Measurements from ENCODE around the gene VSIG10L2.

DNA sequence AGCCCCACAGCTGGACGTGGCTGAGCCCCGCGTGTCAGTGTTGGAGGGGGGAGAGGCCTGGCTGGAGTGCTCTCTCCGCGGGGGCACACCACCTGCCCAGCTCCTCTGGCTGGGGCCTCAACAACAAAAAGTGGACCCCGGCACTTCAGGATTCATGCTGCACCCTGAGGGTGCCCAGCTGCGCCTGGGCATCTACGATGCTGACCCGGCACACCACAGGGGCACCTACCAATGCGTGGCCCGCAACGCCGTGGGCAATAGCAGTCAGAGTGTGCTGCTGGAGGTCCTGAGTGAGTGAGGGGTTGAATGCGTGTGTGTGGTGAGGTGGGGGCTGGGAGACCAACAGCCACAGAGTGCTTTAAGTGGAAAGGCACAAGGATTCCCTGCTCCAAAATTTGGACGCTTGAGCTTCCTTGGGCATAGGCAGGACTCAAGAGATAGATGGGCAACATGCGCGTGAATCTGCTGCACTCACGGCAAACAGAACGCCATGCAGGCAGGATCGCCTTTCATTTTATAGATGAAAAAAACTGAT is 7.6 kb downstream of the VSIG10L2 start:
- TF ChIP-seq, protein P1, sequence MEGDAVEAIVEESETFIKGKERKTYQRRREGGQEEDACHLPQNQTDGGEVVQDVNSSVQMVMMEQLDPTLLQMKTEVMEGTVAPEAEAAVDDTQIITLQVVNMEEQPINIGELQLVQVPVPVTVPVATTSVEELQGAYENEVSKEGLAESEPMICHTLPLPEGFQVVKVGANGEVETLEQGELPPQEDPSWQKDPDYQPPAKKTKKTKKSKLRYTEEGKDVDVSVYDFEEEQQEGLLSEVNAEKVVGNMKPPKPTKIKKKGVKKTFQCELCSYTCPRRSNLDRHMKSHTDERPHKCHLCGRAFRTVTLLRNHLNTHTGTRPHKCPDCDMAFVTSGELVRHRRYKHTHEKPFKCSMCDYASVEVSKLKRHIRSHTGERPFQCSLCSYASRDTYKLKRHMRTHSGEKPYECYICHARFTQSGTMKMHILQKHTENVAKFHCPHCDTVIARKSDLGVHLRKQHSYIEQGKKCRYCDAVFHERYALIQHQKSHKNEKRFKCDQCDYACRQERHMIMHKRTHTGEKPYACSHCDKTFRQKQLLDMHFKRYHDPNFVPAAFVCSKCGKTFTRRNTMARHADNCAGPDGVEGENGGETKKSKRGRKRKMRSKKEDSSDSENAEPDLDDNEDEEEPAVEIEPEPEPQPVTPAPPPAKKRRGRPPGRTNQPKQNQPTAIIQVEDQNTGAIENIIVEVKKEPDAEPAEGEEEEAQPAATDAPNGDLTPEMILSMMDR (IDR thresholded peaks at IDR 0.05), result no peak
- no peak for TF ChIP-seq POLR2A (IDR thresholded peaks at IDR 0.05)
